ENCODE measurements around the gene UBE2E1.

DNA sequence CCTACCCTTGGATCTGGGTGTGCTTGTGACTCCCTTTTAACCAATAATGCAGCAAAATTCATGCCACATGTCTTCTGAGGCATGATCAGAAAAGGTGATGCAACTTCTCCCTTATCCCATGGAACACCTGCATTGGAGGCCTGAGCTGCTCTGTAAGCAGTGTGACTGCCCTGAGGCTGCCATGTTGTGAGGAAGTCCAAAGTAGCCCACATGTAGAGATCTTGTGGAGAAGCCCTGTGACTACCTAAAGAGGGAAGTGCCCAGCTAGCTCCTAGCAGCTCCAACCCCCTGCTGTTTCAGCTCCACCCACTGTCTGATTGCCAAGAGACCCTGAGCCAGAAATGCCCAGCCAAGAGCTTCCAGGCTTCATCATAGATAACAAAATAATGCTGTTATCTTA, 132.9 kb downstream of the UBE2E1 start:
- TF ChIP-seq EZH2phosphoT487 (IDR thresholded peaks at IDR 0.05; ENCODE audit: insufficient read depth, low read depth) (no peak), EZH2 (IDR thresholded peaks at IDR 0.05; ENCODE audit: insufficient read depth, poor library complexity, severe bottlenecking) (no peak)

All from GM23248 (cell line).